Cardiac muscle cell (in vitro differentiated cells and primary cell): ENCODE results near the gene RAMP3. TPM values are rescaled to one million over a fixed set of nuclear protein-coding genes. Genes with fewer than 3 reads are reported as not detected.

ENCODE experiments used
- DNase-seq, 2 donors: peaks; one replicate each; pipeline versions ENCODE4 v3.0.0 to v3.0.0-alpha.2; 2010 to 2017; ENCODE audit warnings: low read depth in 1 of 2, low spot score in 1 of 2
- H3K27ac ChIP-seq: fragments of 200-600 bp; sonication (generic); 2 replicates; pipeline ENCODE4 v1.5.1; 2016
- H3K27me3 ChIP-seq: fragments of 200-600 bp; sonication (generic); 2 replicates; pipeline ENCODE4 v1.6.0; 2016; ENCODE audit warnings: control low read depth
- H3K36me3 ChIP-seq: fragments of 200-600 bp; sonication (generic); 2 replicates; pipeline ENCODE4 v1.5.1; 2016; ENCODE audit warnings: control low read depth
- H3K4me1 ChIP-seq: fragments of 200-600 bp; sonication (generic); 2 replicates; pipeline ENCODE4 v1.8.1; 2017; ENCODE audit warnings: low read depth, mild to moderate bottlenecking, mixed run types
- H3K4me3 ChIP-seq: fragments of 200-600 bp; sonication (generic); 2 replicates; pipeline ENCODE4 v1.5.1; 2016; ENCODE audit warnings: mild to moderate bottlenecking
- H3K9me3 ChIP-seq: fragments of 200-600 bp; sonication (generic); 2 replicates; pipeline ENCODE4 v1.5.1; 2017; ENCODE audit warnings: low read depth, mild to moderate bottlenecking, control low read depth
- CTCF ChIP-seq: IDR thresholded peaks from 2 replicates; pipeline ENCODE4 v1.5.1; 2012; ENCODE audit warnings: low read depth, mild to moderate bottlenecking, low read length
- polyA plus RNA-seq: library from polyadenylated mRNA; unstranded; fragments of >200 nt; fragmentation: Nextera tagmentation; extraction: Ambion mirVana; gene quantifications from 2 replicates; pipeline ENCODE4 v1.2.1, GENCODE V29; 2016
- total RNA-seq: library from RNA; depleted of rRNA; stranded (reverse); fragments of >200 nt; gene quantifications from 2 replicates; pipeline ENCODE4 v1.2.3, GENCODE V29; 2016

Gene RAMP3
- total and polyA plus RNA-seq, 2 experiments from 2014 or later = not detected

GRCh38 chr7:45173596-45174327, 16.2 kb downstream of the RAMP3 start:
- Histone ChIP-seq H3K27me3 (no peaks in the 10 kb centered on the region), H3K4me3 (no peak overlapping the region), H3K27ac (no peak overlapping the region), H3K9me3 (no peaks in the 10 kb centered on the region), H3K36me3 (no peaks in the 10 kb centered on the region), H3K4me1 (no peaks in the 10 kb centered on the region)
- TF ChIP-seq CTCF = no peak
- DNase-seq = no peak

- H3K4me3 ChIP-seq = no peak overlapping the region
- H3K9me3 ChIP-seq = no peaks in the 10 kb centered on the region
- H3K36me3 ChIP-seq = no peaks in the 10 kb centered on the region
- no peak for TF ChIP-seq CTCF
- no peak overlapping the region for H3K27ac ChIP-seq
- DNase-seq = no peak
- no peaks in the 10 kb centered on the region for H3K4me1 ChIP-seq
- no peaks in the 10 kb centered on the region for H3K27me3 ChIP-seq
Observed at GRCh38 chr7:45174328-45174610, 16.7 kb downstream of the RAMP3 start.

GRCh38 chr7:45174966-45175765, 17.6 kb downstream of the RAMP3 start:
- Histone ChIP-seq H3K4me1 (no peaks in the 10 kb centered on the region), H3K27me3 (no peaks in the 10 kb centered on the region), H3K4me3 (no peak overlapping the region), H3K9me3 (no peaks in the 10 kb centered on the region), H3K36me3 (no peaks in the 10 kb centered on the region), H3K27ac (no peak overlapping the region)
- no peak for DNase-seq
- no peak for TF ChIP-seq CTCF

GRCh38 chr7:45176091-45176490, 18.5 kb downstream of the RAMP3 start:
- Histone ChIP-seq H3K27me3 (no peaks in the 10 kb centered on the region), H3K9me3 (no peaks in the 10 kb centered on the region), H3K27ac (no peak overlapping the region), H3K36me3 (no peaks in the 10 kb centered on the region), H3K4me1 (no peaks in the 10 kb centered on the region), H3K4me3 (no peak overlapping the region)
- DNase-seq = no peak
- no peak for TF ChIP-seq CTCF

- no peak overlapping the region for H3K4me3 ChIP-seq
- H3K27ac ChIP-seq = no peak overlapping the region
- no peaks in the 10 kb centered on the region for H3K9me3 ChIP-seq
- no peaks in the 10 kb centered on the region for H3K27me3 ChIP-seq
- DNase-seq = no peak
- H3K4me1 ChIP-seq = no peaks in the 10 kb centered on the region
- no peak for TF ChIP-seq CTCF
- no peaks in the 10 kb centered on the region for H3K36me3 ChIP-seq
Observed at GRCh38 chr7:45176886-45177731, 19.5 kb downstream of the RAMP3 start.
